Lower lobe of right lung (tissue), 2 donors: ENCODE results near the gene MYOF. TPM values are rescaled to one million over a fixed set of nuclear protein-coding genes. Genes with fewer than 3 reads are reported as not detected.

Source experiments
- ATAC-seq, 2 donors: fragments of 200-7000 bp; cut with Tn5 transposase; one replicate each; pipeline ENCODE4 v1.9.1; 2020 to 2022; ENCODE audit warnings: mild to moderate bottlenecking in 2 of 2, moderate library complexity in 2 of 2
- DNase-seq: peaks from one replicate; pipeline ENCODE4 v3.0.0-alpha.2; 2020
- H3K27ac ChIP-seq: fragments of 200-600 bp; one replicate; pipeline ENCODE4 v1.8.0; 2022
- H3K27me3 ChIP-seq: fragments of 200-600 bp; one replicate; pipeline ENCODE4 v1.8.0; 2022; ENCODE audit warnings: low read depth
- H3K36me3 ChIP-seq: fragments of 200-600 bp; one replicate; pipeline ENCODE4 v1.8.0; 2022; ENCODE audit warnings: mild to moderate bottlenecking
- H3K4me1 ChIP-seq: fragments of 200-600 bp; one replicate; pipeline ENCODE4 v1.8.0; 2022
- H3K4me3 ChIP-seq: fragments of 200-600 bp; one replicate; pipeline ENCODE4 v1.8.0; 2022; ENCODE audit warnings: mild to moderate bottlenecking
- H3K9me3 ChIP-seq: fragments of 200-600 bp; one replicate; pipeline ENCODE4 v1.8.0; 2022
- CTCF ChIP-seq: fragments of 200-600 bp; IDR thresholded peaks from one replicate; pipeline ENCODE4 v1.8.0; 2022; ENCODE audit warnings: antibody characterized with exemption, mild to moderate bottlenecking
- intact Hi-C: fragments of 100-400 bp; cut with DNase I; formaldehyde crosslinking; loops from one replicate; pipeline ENCODE4 v1.11.0; 2022
- total RNA-seq: library from RNA; stranded (reverse); fragmentation: NEBNext Ultra II Directional; extraction: Animal tissue kit (Norgen Biotek cat#: 25700); gene quantifications from one replicate; pipeline ENCODE4 v1.2.1, GENCODE V29; 2021
- donor health status: DM: no; HTN: yes; CAD: no; lungs with severe emphysema.

The MYOF gene
- total RNA-seq, 1 donor from 2014 or later: 127 TPM

- Histone ChIP-seq H3K4me3 (no peak overlapping the region), H3K27me3 (no peaks in the 10 kb centered on the region), H3K4me1 (peaks cover 80% of the 10 kb centered on the region), H3K27ac (peak overlapping the region; percentile 85), H3K9me3 (no peaks in the 10 kb centered on the region), H3K36me3 (peaks cover 9% of the 10 kb centered on the region)
- no peak for TF ChIP-seq CTCF
- intact Hi-C loops: no loop called here
- no peak for ATAC-seq
- DNase-seq: no peak
Measured at GRCh38 chr10:93461109-93461806, 20.9 kb downstream of the MYOF start.

GRCh38 chr10:93459466-93459865, 22.7 kb downstream of the MYOF start:
- intact Hi-C loops: no loop called here
- Histone ChIP-seq H3K9me3 (no peaks in the 10 kb centered on the region), H3K27ac (peak overlapping the region; percentile 85), H3K4me1 (peaks cover 62% of the 10 kb centered on the region), H3K4me3 (no peak overlapping the region), H3K36me3 (peaks cover 21% of the 10 kb centered on the region), H3K27me3 (no peaks in the 10 kb centered on the region)
- no peak for TF ChIP-seq CTCF
- DNase-seq (no peak), ATAC-seq (no peak)

GRCh38 chr10:93458821-93459257, 23.3 kb downstream of the MYOF start:
- ATAC-seq (peak; percentile 93 to 95), DNase-seq (peak; percentile 82)
- Histone ChIP-seq H3K4me1 (peaks cover 56% of the 10 kb centered on the region), H3K36me3 (peaks cover 21% of the 10 kb centered on the region), H3K27ac (peak overlapping the region; percentile 85), H3K4me3 (no peak overlapping the region), H3K27me3 (no peaks in the 10 kb centered on the region), H3K9me3 (no peaks in the 10 kb centered on the region)
- intact Hi-C loops: no loop called here
- no peak for TF ChIP-seq CTCF

- H3K9me3 ChIP-seq: no peaks in the 10 kb centered on the region
- no peaks in the 10 kb centered on the region for H3K27me3 ChIP-seq
Measured at GRCh38 chr10:93457511-93457910, 24.6 kb downstream of the MYOF start.

GRCh38 chr10:93456480-93456879, 25.7 kb downstream of the MYOF start:
- ATAC-seq: no peak
- TF ChIP-seq CTCF: no peak
- peak overlapping the region; percentile 42 for H3K27ac ChIP-seq

More at GRCh38 chr10:93457511-93457910, 24.6 kb downstream of the MYOF start:
- Histone ChIP-seq H3K27ac (peak overlapping the region; percentile 85), H3K4me3 (no peak overlapping the region), H3K36me3 (peaks cover 25% of the 10 kb centered on the region), H3K4me1 (peaks cover 43% of the 10 kb centered on the region)
- TF ChIP-seq CTCF: no peak
- DNase-seq: no peak
- intact Hi-C loops: no loop called here
- no peak for ATAC-seq

More at GRCh38 chr10:93456480-93456879, 25.7 kb downstream of the MYOF start:
- Histone ChIP-seq H3K9me3 (no peaks in the 10 kb centered on the region), H3K36me3 (peaks cover 28% of the 10 kb centered on the region), H3K27me3 (no peaks in the 10 kb centered on the region), H3K4me3 (no peak overlapping the region), H3K4me1 (peaks cover 40% of the 10 kb centered on the region)
- intact Hi-C loops: no loop called here
- no peak for DNase-seq
